HG03469 (cell line): ENCODE results near the gene MVK.

Source experiments
- ATAC-seq: cut with Tn5 transposase; IDR thresholded peaks from one replicate; pipeline ENCODE4 v1.9.1; 2021; ENCODE audit warnings: mild to moderate bottlenecking, moderate library complexity, moderate number of reproducible peaks; ENCODE audit not compliant: unreplicated experiment

Gene MVK

DNA sequence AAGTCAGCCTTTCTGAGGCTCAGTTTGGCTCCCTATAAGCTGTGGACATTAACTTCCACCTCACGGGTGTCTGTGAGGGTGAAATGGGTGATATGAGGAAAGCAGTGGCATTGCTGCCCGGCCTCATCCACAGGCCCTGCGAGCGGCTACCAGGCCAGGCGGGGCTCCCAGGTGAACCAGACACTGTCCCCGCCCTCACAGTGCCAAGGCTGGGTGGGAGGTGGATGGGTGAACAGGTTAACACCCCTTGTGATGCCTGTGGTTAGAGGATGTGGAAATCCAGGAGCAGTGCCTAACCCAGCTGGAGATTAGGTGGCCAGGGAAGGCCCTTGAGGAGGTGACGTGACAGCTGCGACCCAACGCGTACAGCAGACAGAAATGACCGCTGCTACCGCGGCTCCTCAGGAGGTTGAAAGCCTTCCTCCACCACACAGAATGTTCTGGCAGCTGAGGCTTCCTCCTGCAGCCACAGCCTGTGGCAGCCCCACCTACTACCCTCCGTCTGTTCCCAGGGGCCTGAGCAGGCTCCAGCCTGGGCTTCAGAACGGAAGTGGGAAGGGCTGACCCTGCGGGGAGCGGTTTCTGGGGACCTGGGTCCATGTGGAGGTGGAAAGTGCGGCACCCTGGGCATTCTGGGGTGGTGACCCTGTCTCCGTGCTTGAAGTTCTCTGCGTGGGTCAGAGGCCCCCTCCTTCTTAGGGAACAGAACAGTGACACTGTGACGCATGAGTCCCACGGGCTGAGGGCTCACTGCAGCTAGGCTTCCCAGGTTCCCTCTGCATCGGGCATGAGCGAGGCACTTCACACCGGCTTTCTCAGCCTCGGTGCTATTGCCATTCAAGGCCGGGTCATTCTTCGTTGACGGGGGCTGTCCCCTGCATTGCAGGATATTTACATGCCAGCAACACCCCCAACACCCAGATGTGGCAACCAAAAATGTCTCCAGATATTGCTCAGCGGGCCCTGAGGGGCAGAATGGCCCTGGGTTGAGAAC, 10.0 kb upstream of the MVK start:
- no peak for ATAC-seq

DNA sequence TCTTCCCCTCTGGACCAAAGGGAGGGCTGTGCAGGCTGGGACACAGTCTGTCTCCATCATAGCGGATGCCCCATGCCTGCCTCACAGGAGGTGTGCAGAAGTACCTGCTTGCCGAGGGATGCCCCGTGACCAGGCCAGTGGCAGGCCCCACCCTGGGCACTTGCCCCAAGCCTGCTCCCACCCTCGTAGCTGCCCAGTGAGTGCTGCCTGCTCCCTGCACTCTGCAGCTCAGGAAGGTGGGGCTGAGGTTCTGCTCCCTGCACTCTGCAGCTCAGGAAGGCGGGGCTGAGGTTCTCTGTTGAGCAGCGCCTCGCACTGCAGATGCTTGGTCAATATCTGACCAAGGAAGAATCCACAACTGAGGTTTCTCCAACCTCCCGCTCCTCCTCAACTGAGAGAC, 7.2 kb upstream of the MVK start:
- no peak for ATAC-seq

DNA sequence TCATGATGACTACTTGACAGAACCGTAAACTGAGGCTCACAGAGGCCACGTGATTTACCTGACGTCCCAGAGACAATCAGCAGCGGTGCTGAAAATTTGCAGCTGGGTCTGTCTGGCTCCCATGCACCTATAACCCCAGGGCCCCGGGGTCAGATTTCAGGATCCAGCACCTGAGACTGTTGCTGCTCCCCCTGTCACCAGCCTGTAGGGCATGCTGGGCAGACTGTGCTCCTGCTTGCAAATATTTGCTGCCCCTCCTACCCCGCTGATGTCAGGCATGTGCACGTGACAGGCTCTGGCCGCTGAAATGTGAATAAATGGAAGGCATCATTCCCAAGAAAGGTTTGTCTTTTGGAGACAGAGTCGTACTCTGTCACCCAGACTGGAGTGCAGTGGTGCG, 6.3 kb upstream of the MVK start:
- ATAC-seq = no peak

- no peak for ATAC-seq
Measured at GRCh38 chr12:109567967-109568366, 5.6 kb upstream of the MVK start.

- no peak for ATAC-seq
Measured at GRCh38 chr12:109568486-109568885, 5.1 kb upstream of the MVK start.

- ATAC-seq = no peak
Measured at GRCh38 chr12:109571773-109572505, 1.7 kb upstream of the MVK start.

- ATAC-seq = no peak
Measured at GRCh38 chr12:109572506-109572845, 1.1 kb upstream of the MVK start.

- ATAC-seq = no peak
Measured at GRCh38 chr12:109573914-109574244, 285 bp downstream of the MVK start.

GRCh38 chr12:109575683-109576082, 2.1 kb downstream of the MVK start:
- ATAC-seq = no peak

DNA sequence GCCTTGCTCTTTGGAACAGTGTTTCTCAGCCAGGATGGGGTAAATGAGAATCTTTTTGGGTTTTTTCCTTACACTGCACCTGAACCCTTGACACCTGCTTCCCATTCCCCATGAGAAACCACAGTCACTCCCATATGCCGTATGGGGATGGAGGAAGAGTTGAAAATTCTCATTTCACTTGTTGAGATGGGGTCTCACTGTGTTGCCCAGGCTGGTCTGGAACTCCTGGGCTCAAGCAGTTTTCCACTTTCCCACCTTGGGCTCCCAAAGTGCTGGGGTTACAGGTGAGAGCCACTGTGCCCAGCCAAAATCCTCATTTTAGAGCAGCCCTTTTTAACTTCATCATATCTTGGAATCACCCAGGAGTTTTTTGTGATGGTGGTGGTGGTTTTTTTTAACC, 3.7 kb downstream of the MVK start:
- ATAC-seq = no peak

- ATAC-seq = no peak
Measured at GRCh38 chr12:109578330-109578927, 4.8 kb downstream of the MVK start.

DNA sequence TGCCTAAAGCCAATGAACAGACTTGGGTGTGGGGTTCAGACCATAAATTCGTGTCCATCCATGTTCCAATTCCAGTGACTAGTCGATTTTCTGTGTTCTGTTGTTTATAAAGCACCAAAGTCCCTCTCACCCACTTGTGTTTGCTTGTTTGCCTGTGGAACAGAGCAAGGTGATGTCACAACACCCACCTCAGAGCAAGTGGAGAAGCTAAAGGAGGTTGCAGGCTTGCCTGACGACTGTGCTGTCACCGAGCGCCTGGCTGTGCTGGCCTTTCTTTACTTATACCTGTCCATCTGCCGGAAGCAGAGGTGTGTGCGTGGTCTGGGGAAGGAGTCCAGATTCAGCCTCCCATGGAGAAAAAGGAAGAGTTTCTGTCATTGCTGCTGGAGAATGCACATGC, 6.0 kb downstream of the MVK start:
- no peak for ATAC-seq

DNA sequence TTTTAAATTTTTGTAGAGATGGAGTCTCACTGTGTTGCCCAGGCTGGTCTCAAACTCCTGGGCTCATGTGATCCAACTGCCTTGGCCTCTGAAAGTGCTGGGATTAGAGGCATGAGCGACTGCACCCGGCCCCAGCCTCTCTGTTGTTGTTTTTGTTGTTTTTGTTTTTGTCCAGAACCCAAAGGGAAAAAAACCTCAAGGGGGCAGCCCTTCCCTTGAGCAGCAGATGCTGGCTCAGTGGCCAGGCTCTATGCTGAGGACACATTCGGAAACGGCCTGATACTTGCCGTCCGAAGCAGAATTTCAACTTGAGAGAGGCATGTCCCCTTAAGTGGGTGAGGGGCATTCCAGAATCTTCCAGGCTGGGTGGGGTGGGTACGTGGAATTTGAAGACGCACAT, 6.7 kb downstream of the MVK start:
- no peak for ATAC-seq

- ATAC-seq = no peak
Measured at GRCh38 chr12:109580684-109581333, 7.2 kb downstream of the MVK start.

- ATAC-seq = no peak
Measured at GRCh38 chr12:109581334-109581691, 7.7 kb downstream of the MVK start.

DNA sequence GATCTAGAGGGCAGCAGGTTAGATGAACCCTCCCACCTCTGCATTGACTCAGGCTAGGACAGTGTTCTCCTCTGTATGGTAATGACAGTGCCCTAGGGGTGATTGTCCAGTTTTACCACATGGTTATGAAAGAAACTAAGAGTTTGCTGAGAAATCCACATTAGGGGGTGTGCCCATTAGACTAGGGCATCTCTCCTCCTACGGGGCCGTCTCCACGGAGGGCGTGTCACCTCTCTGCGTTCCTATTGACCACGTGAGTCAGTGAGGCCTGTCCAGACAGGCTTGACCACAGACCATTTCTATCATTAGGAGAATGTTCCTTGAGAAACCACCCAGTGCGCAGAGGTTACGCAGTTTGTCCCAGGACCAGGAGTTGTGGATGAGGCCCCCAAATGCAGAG, 8.3 kb downstream of the MVK start:
- ATAC-seq = no peak

DNA sequence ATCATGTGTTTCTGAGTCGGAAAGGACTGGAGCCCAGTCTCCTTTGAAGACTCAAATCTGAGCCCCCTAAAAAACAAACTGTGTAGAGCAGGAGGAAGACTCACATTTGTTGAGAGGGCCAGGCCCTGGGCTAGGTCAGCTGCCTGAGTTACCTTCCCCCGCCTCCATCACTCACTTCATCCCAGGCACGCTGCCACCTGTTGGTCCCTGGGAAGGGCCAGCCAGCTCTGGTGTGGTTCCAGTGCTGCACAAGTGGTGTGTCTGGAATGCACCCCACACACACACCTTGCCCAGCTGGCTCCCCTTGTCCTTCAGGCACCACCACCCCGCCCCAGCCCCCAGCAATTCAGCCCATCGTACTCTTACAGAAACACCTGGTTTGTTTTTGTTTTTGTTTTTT, 9.0 kb downstream of the MVK start:
- no peak for ATAC-seq

DNA sequence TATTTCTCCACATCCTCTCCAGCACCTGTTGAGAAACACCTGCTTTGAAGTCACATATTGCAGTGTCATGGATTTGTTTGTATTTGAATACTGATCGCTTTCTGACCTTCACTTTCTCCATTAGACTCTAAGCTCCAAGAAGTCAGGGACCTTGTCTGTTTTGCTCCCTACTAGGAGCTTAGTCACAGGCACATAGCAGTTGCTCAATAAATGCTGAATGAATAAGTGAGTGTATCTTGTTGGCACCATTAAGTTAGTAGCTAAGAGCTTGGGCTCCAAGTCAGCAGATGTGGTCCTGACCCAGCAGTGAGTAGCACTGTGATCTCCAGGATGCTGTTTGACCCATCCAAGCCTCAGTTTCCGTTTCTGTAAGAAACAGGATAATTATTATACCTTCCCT, 10.1 kb downstream of the MVK start:
- ATAC-seq = no peak

- no peak for ATAC-seq
Measured at GRCh38 chr12:109586385-109587296, 13.0 kb downstream of the MVK start.

GRCh38 chr12:109587921-109588320, 14.3 kb downstream of the MVK start:
- no peak for ATAC-seq
